GM19468 (cell line): Measurements from ENCODE around the gene HFM1.

Experiments used
- ATAC-seq: cut with Tn5 transposase; IDR thresholded peaks from one replicate; pipeline ENCODE4 v1.9.1; 2021; ENCODE audit warnings: mild to moderate bottlenecking, moderate library complexity, moderate number of reproducible peaks; ENCODE audit not compliant: unreplicated experiment; ENCODE audit errors: extremely low read depth

The HFM1 gene

GRCh38 chr1:91261655-91262054, 143.0 kb downstream of the HFM1 start:
- ATAC-seq, result no peak

DNA sequence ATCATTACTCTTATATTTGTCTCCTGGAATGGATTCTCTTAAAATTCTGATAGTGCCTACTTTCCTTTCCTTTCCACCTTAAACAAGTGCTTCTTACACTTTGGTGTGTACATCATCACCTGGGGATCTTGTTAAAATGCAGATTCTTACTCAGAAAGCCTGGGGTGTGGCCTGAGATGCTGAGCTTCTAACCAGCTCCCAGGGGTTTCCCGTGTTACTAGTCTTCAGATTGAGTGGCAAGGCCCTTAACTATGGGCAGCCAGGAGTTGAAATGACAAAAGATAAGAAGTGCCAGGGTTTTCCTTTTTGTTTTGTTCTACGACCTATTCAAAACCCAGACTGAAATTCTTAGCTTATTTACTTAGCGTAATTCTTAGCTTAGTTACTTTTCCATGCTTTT, 159.2 kb downstream of the HFM1 start:
- no peak for ATAC-seq

DNA sequence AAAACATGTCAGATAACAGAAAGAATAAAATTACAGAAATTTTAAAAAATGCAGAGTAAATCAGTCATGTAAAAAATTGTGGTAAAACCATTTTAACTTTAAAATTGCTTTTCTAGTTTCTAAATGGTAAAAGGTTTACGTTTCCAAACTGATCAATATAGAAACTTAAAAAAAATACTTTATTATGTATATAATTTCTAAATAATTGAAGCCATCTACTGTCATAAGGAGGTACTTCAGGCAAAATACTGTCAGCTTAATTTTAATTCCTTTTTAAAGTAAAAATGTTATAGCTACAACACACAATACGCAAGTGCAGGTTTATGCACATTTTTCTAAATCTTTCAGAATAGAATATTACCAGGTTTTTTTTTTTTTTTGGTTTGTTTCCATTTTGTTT, 159.9 kb downstream of the HFM1 start:
- ATAC-seq, result no peak

- ATAC-seq, result no peak
Measured at GRCh38 chr1:91243171-91243570, 161.5 kb downstream of the HFM1 start.

- ATAC-seq, result no peak
Measured at GRCh38 chr1:91234181-91234580, 170.5 kb downstream of the HFM1 start.

DNA sequence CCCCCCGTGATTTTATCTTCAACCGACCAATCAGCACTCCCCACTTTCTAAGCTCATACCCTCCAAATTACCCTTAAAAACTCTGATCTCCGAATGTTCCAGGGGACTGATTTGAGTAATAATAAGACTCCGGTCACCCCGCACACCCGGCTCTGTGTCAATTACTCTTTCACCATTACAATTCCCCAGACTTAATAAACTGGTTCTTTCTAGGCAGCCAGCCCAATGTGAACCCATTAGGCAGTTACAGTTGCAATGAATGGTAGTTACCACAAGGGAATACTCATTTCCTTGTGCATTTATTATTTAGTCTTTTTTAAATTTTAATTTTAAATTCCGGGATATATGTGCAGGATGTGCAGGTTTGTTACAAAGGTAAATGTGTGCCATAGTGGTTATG, 177.9 kb downstream of the HFM1 start:
- no peak for ATAC-seq

- no peak for ATAC-seq
Measured at GRCh38 chr1:91224878-91225277, 179.8 kb downstream of the HFM1 start.

- no peak for ATAC-seq
Measured at GRCh38 chr1:91221017-91221416, 183.6 kb downstream of the HFM1 start.

- no peak for ATAC-seq
Measured at GRCh38 chr1:91217911-91218310, 186.7 kb downstream of the HFM1 start.
